ENCODE measurements around the gene PIP4K2A.

Gene PIP4K2A

DNA sequence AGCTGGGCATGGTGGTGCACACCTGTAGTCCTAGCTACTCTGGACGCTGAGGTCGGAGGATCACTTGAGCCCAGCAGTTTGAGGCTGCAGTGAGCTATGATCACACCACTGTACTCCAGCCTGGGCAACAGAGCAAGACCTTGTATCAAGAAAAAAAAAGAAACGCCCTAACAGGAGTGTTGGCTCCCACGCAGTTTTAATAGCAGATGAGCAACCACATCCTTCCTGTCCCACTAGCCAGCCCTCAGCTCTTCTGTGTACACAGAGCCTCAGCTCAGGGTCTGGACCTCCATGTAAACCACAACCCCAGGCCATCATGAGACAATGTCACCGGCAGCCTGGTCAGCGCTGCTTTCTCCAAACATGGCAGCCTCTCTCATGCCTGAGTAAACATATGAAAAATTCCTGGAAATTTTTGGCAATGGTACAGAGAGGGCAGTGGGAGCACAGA, 108.2 kb downstream of the PIP4K2A start:
- Histone ChIP-seq H3K4me3 (ENCODE audit: low read length) (no peak overlapping the region), H3K36me3 (replicated peaks; ENCODE audit: low read depth, low read length) (peaks cover 11% of the 10 kb centered on the region), H3K79me2 (ENCODE audit: low read length) (peaks cover 6% of the 10 kb centered on the region; the same call in 1 of the 2 replicates), H3K27ac (ENCODE audit: low read length) (no peak overlapping the region), H3K4me1 (ENCODE audit: low read length) (peaks cover 23% of the 10 kb centered on the region), H3K9me3 (ENCODE audit: insufficient read depth, low read length) (no peaks in the 10 kb centered on the region), H3K27me3 (ENCODE audit: low read depth, low read length) (no peaks in the 10 kb centered on the region), H3K9ac (ENCODE audit: low read length) (no peak overlapping the region), H2AFZ (ENCODE audit: low read depth, low read length) (no peak overlapping the region), H4K20me1 (ENCODE audit: insufficient read depth, low read length) (no peaks in the 10 kb centered on the region; the same call in 1 of the 2 replicates), H3K4me2 (ENCODE audit: low read length) (peak overlapping the region; percentile 62)
- TF ChIP-seq, protein P1, sequence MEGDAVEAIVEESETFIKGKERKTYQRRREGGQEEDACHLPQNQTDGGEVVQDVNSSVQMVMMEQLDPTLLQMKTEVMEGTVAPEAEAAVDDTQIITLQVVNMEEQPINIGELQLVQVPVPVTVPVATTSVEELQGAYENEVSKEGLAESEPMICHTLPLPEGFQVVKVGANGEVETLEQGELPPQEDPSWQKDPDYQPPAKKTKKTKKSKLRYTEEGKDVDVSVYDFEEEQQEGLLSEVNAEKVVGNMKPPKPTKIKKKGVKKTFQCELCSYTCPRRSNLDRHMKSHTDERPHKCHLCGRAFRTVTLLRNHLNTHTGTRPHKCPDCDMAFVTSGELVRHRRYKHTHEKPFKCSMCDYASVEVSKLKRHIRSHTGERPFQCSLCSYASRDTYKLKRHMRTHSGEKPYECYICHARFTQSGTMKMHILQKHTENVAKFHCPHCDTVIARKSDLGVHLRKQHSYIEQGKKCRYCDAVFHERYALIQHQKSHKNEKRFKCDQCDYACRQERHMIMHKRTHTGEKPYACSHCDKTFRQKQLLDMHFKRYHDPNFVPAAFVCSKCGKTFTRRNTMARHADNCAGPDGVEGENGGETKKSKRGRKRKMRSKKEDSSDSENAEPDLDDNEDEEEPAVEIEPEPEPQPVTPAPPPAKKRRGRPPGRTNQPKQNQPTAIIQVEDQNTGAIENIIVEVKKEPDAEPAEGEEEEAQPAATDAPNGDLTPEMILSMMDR (IDR thresholded peaks at IDR 0.05; ENCODE audit: low read depth, low read length) = no peak
- TF ChIP-seq EZH2phosphoT487 (IDR thresholded peaks at IDR 0.05; ENCODE audit: low read depth) = no peak

DNA sequence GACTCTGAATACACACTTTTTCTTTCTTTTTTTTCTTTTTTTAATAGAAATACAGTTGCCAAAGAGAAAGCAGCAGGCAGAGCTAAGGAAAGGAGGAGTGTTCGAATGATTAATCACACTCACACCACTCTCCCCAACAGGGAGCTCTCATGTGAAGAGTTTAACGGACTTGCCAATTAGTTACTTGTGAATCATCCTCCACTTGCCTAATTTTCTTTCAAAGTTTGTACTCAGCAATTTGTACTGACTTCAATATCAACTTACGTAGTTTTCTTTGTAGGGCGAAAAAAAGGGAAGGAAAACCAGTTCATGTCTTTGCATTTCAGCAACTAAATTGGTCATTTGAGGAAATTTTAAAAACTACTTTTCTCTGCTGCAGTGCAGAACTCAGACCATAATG, 109.2 kb downstream of the PIP4K2A start:
- Histone ChIP-seq H3K4me1 (ENCODE audit: low read length) (peaks cover 33% of the 10 kb centered on the region), H3K9me3 (ENCODE audit: insufficient read depth, low read length) (no peaks in the 10 kb centered on the region), H3K9ac (ENCODE audit: low read length) (peak overlapping the region; percentile 50), H3K4me2 (ENCODE audit: low read length) (peak overlapping the region; percentile 62), H2AFZ (ENCODE audit: low read depth, low read length) (no peak overlapping the region), H3K79me2 (ENCODE audit: low read length) (peaks cover 6% of the 10 kb centered on the region; the same call in 1 of the 2 replicates), H3K27ac (ENCODE audit: low read length) (peak overlapping the region; percentile 43), H3K27me3 (ENCODE audit: low read depth, low read length) (no peaks in the 10 kb centered on the region), H4K20me1 (ENCODE audit: insufficient read depth, low read length) (no peaks in the 10 kb centered on the region; the same call in 1 of the 2 replicates), H3K36me3 (replicated peaks; ENCODE audit: low read depth, low read length) (peaks cover 16% of the 10 kb centered on the region), H3K4me3 (ENCODE audit: low read length) (peak overlapping the region; percentile 41)
- TF ChIP-seq, protein P1 (IDR thresholded peaks at IDR 0.05; ENCODE audit: low read depth, low read length) = no peak
- TF ChIP-seq EZH2phosphoT487 (IDR thresholded peaks at IDR 0.05; ENCODE audit: low read depth) = no peak

DNA sequence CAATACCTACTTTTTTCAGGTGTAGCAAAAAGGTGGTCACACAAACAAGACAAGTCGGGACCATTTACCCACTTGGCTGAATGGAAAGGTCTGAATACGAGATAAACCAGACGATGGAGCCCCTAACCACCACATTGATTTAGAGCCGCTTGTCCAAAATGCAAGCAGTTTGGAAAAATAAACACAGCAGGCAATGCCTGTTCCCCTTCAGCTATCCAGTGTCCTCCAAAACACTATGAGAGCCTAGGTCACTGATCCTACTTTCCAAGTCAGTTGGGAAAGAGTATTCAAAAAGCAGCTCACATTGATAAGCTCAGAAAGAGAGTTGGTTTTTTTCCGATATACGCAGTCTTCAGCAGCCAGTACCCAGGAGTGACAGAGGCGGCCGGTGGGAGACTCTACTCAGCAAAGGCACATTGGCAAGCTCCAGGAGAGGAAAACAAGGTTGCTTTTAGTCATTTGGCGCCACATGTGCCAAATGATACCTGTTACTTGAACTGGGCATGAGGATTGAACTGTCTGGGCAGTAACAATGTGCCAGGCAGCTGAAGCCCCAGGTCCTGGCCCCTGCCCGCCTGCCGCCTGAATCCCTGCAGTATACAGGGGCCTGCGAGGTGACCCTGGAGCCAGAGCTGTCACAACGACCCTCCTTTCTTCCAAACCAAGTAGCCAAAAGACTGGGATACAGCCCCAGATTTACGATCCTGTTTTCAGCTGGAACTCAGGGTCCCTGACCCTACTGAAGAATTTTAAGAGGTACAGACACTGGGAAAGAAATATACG, 109.8 kb downstream of the PIP4K2A start:
- Histone ChIP-seq H3K27me3 (ENCODE audit: low read depth, low read length) (no peaks in the 10 kb centered on the region), H4K20me1 (ENCODE audit: insufficient read depth, low read length) (peaks cover under 1% of the 10 kb centered on the region; the same call in 1 of the 2 replicates), H3K27ac (ENCODE audit: low read length) (peak overlapping the region; percentile 43), H3K79me2 (ENCODE audit: low read length) (peaks cover 6% of the 10 kb centered on the region; the same call in 1 of the 2 replicates), H3K9me3 (ENCODE audit: insufficient read depth, low read length) (no peaks in the 10 kb centered on the region), H2AFZ (ENCODE audit: low read depth, low read length) (no peak overlapping the region), H3K4me3 (ENCODE audit: low read length) (peak overlapping the region; percentile 41), H3K9ac (ENCODE audit: low read length) (peak overlapping the region; percentile 50), H3K4me2 (ENCODE audit: low read length) (peak overlapping the region; percentile 62), H3K4me1 (ENCODE audit: low read length) (peaks cover 39% of the 10 kb centered on the region), H3K36me3 (replicated peaks; ENCODE audit: low read depth, low read length) (peaks cover 18% of the 10 kb centered on the region)
- TF ChIP-seq, protein P1 (IDR thresholded peaks at IDR 0.05; ENCODE audit: low read depth, low read length) = no peak
- TF ChIP-seq EZH2phosphoT487 (IDR thresholded peaks at IDR 0.05; ENCODE audit: low read depth) = no peak

DNA sequence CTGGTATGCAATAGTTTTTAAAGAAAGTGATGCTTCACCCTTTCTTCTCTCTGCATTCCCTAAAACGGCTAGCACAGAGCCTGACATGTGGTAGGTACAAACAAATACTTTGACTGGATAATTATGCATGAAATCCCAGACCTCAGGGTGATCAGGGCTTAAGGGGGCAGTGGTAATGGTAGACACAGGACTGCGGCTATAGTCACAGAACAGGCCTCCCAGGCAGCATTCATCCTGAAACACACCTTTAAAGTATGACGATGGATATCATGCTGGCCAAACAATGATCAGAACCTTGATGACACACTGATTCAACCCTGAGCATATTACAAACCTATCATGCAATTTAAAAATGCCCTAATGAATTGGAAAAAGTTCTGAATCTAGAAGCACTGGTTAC, 110.8 kb downstream of the PIP4K2A start:
- no peak for TF ChIP-seq EZH2phosphoT487 (IDR thresholded peaks at IDR 0.05; ENCODE audit: low read depth)
- TF ChIP-seq, protein P1 (IDR thresholded peaks at IDR 0.05; ENCODE audit: low read depth, low read length) = no peak
- Histone ChIP-seq H3K27ac (ENCODE audit: low read length) (no peak overlapping the region), H3K36me3 (replicated peaks; ENCODE audit: low read depth, low read length) (peaks cover 11% of the 10 kb centered on the region), H3K4me2 (ENCODE audit: low read length) (no peak overlapping the region), H3K4me3 (ENCODE audit: low read length) (no peak overlapping the region), H3K9ac (ENCODE audit: low read length) (no peak overlapping the region), H3K79me2 (ENCODE audit: low read length) (peaks cover 10% of the 10 kb centered on the region; the same call in 1 of the 2 replicates), H3K27me3 (ENCODE audit: low read depth, low read length) (no peaks in the 10 kb centered on the region), H4K20me1 (ENCODE audit: insufficient read depth, low read length) (peaks cover 4% of the 10 kb centered on the region; the same call in 1 of the 2 replicates), H2AFZ (ENCODE audit: low read depth, low read length) (no peak overlapping the region), H3K4me1 (ENCODE audit: low read length) (peaks cover 48% of the 10 kb centered on the region), H3K9me3 (ENCODE audit: insufficient read depth, low read length) (no peaks in the 10 kb centered on the region)
